GM18951 (cell line): Measurements from ENCODE around the gene IL17RD.

ENCODE experiments used
- POLR2A ChIP-seq: IDR thresholded peaks from 4 replicates; pipeline ENCODE4 v1.6.1; 2011; ENCODE audit warnings: mild to moderate bottlenecking; ENCODE audit not compliant: insufficient read length, insufficient read depth; ENCODE audit errors: extremely low read depth
- in situ Hi-C: fragments of 300-500 bp; cut with MboI; formaldehyde crosslinking; loops from one replicate; pipeline ENCODE4 v1.12.0; 2022; ENCODE audit warnings: low sequenced_read_pairs, mixed read lengths, inconsistent platforms; ENCODE audit not compliant: unreplicated experiment

IL17RD gene

GRCh38 chr3:57151021-57151449 is 14.1 kb downstream of the IL17RD start:
- TF ChIP-seq POLR2A: no peak
- in situ Hi-C loops: no loop called here

GRCh38 chr3:57150113-57150581 is 15.0 kb downstream of the IL17RD start:
- in situ Hi-C loops: no loop called here
- TF ChIP-seq POLR2A: no peak

- no peak for TF ChIP-seq POLR2A
- in situ Hi-C loops: no loop called here
These were observed 18.1 kb downstream of the IL17RD start for GRCh38 chr3:57147071-57147470.

GRCh38 chr3:57145852-57146251 is 19.3 kb downstream of the IL17RD start:
- in situ Hi-C loops: no loop called here
- TF ChIP-seq POLR2A: no peak

GRCh38 chr3:57144952-57145351 is 20.2 kb downstream of the IL17RD start:
- TF ChIP-seq POLR2A: no peak
- in situ Hi-C loops: no loop called here

- in situ Hi-C loops: no loop called here
These were observed 21.2 kb downstream of the IL17RD start for GRCh38 chr3:57143886-57144459.

GRCh38 chr3:57142411-57142723 is 22.8 kb downstream of the IL17RD start:
- in situ Hi-C loops: no loop called here
- no peak for TF ChIP-seq POLR2A

More at GRCh38 chr3:57143886-57144459, 21.2 kb downstream of the IL17RD start:
- no peak for TF ChIP-seq POLR2A

GRCh38 chr3:57141719-57142410 is 23.3 kb downstream of the IL17RD start:
- TF ChIP-seq POLR2A: no peak
- in situ Hi-C loops: no loop called here

GRCh38 chr3:57140894-57141293 is 24.3 kb downstream of the IL17RD start:
- TF ChIP-seq POLR2A: no peak
- in situ Hi-C loops: no loop called here

- in situ Hi-C loops: no loop called here
- TF ChIP-seq POLR2A: no peak
These were observed 29.0 kb downstream of the IL17RD start for GRCh38 chr3:57135964-57136719.

- in situ Hi-C loops: no loop called here
- TF ChIP-seq POLR2A: no peak
These were observed 32.0 kb downstream of the IL17RD start for GRCh38 chr3:57133157-57133556.

GRCh38 chr3:57132674-57133073 is 32.5 kb downstream of the IL17RD start:
- no peak for TF ChIP-seq POLR2A
- in situ Hi-C loops: no loop called here

GRCh38 chr3:57131210-57131588 is 34.0 kb downstream of the IL17RD start:
- TF ChIP-seq POLR2A: no peak
- in situ Hi-C loops: no loop called here

- no peak for TF ChIP-seq POLR2A
- in situ Hi-C loops: no loop called here
These were observed 34.5 kb downstream of the IL17RD start for GRCh38 chr3:57130571-57131209.
